NCI-H510A (cell line): ENCODE results near the gene INPP4B.

Experiments
- DNase-seq: peaks from one replicate; lab custom pipeline; 2025; lab: John Stamatoyannopoulos, UW

Gene INPP4B

GRCh38 chr4:142341268-142341667 lies 504.8 kb downstream of the INPP4B start:
- DNase-seq: no peak

GRCh38 chr4:142339053-142339452 lies 507.0 kb downstream of the INPP4B start:
- DNase-seq: no peak

- no peak for DNase-seq
Observed at GRCh38 chr4:142336251-142336934, 509.7 kb downstream of the INPP4B start.

GRCh38 chr4:142334931-142335330 lies 511.2 kb downstream of the INPP4B start:
- DNase-seq: no peak

GRCh38 chr4:142331646-142332045 lies 514.5 kb downstream of the INPP4B start:
- DNase-seq: no peak

GRCh38 chr4:142331132-142331531 lies 515.0 kb downstream of the INPP4B start:
- no peak for DNase-seq

GRCh38 chr4:142330311-142330710 lies 515.8 kb downstream of the INPP4B start:
- no peak for DNase-seq

GRCh38 chr4:142329313-142329712 lies 516.8 kb downstream of the INPP4B start:
- DNase-seq: no peak

GRCh38 chr4:142326181-142326580 lies 519.9 kb downstream of the INPP4B start:
- DNase-seq: no peak

GRCh38 chr4:142324572-142324971 lies 521.5 kb downstream of the INPP4B start:
- no peak for DNase-seq

- no peak for DNase-seq
Observed at GRCh38 chr4:142322996-142323395, 523.1 kb downstream of the INPP4B start.

GRCh38 chr4:142318280-142318679 lies 527.8 kb downstream of the INPP4B start:
- no peak for DNase-seq

- no peak for DNase-seq
Observed at GRCh38 chr4:142316913-142317312, 529.2 kb downstream of the INPP4B start.

GRCh38 chr4:142316025-142316424 lies 530.1 kb downstream of the INPP4B start:
- no peak for DNase-seq

GRCh38 chr4:142314686-142315085 lies 531.4 kb downstream of the INPP4B start:
- DNase-seq: no peak

- no peak for DNase-seq
Observed at GRCh38 chr4:142314247-142314646, 531.9 kb downstream of the INPP4B start.

- no peak for DNase-seq
Observed at GRCh38 chr4:142312391-142312790, 533.7 kb downstream of the INPP4B start.

GRCh38 chr4:142311916-142312315 lies 534.2 kb downstream of the INPP4B start:
- DNase-seq: no peak

- no peak for DNase-seq
Observed at GRCh38 chr4:142309772-142310171, 536.3 kb downstream of the INPP4B start.

GRCh38 chr4:142307857-142308256 lies 538.2 kb downstream of the INPP4B start:
- DNase-seq: no peak

- no peak for DNase-seq
Observed at GRCh38 chr4:142297313-142297712, 548.8 kb downstream of the INPP4B start.

- DNase-seq: no peak
Observed at GRCh38 chr4:142293536-142293935, 552.6 kb downstream of the INPP4B start.

GRCh38 chr4:142292231-142292630 lies 553.9 kb downstream of the INPP4B start:
- DNase-seq: no peak

- DNase-seq: no peak
Observed at GRCh38 chr4:142291299-142292050, 554.6 kb downstream of the INPP4B start.
